Panc1 (cell line): Measurements from ENCODE around the gene KRT35. TPM values are rescaled to one million over a fixed set of nuclear protein-coding genes. Genes with fewer than 3 reads are reported as not detected.

Experiments
- ATAC-seq: fragments of 200-7000 bp; cut with Tn5 transposase; 2 replicates; pipeline ENCODE4 v1.9.1; 2020; ENCODE audit warnings: mild to moderate bottlenecking, moderate library complexity
- BruUV-seq: library from RNA; stranded (reverse); fragments of 400-500 nt; replicated peaks from 2 replicates; lab custom pipeline; 2021; lab: Mats Ljungman, UMichigan
- CTCF ChIA-PET: fragments of 300-600 bp; sonication (Branson Sonifier 250); formaldehyde crosslinking; loops from one replicate; lab custom pipeline; 2022; ENCODE audit warnings: antibody characterized with exemption; lab: Charles Lee
- POLR2A ChIA-PET: fragments of 300-600 bp; sonication (Branson Sonifier 250); formaldehyde crosslinking; loops from one replicate; lab custom pipeline; 2022; ENCODE audit warnings: antibody characterized with exemption; lab: Charles Lee
- DNase-seq: peaks from one replicate; pipeline ENCODE4 v3.0.0-alpha.2; 2010; ENCODE audit warnings: low read depth, low spot score
- H3K27ac ChIP-seq: 2 replicates; pipeline ENCODE4 v1.5.1; 2011; ENCODE audit warnings: mild to moderate bottlenecking, low read length, inconsistent platforms
- H3K27me3 ChIP-seq: fragments of 200-500 bp; sonication (Bioruptor generic); 2 replicates; pipeline ENCODE4 v1.6.0; 2014; ENCODE audit warnings: low read length, inconsistent platforms; ENCODE audit not compliant: control insufficient read depth, insufficient read depth
- H3K36me3 ChIP-seq: fragments of 200-500 bp; sonication (Bioruptor generic); 2 replicates; pipeline ENCODE4 v1.5.1; 2014; ENCODE audit warnings: inconsistent platforms, mild to moderate bottlenecking, low read length, moderate library complexity; ENCODE audit not compliant: control insufficient read depth, insufficient read depth
- H3K4me1 ChIP-seq: 2 replicates; pipeline ENCODE4 v1.5.1; 2011; ENCODE audit warnings: inconsistent platforms, mild to moderate bottlenecking, low read length, moderate library complexity; ENCODE audit not compliant: control insufficient read depth, insufficient read depth
- H3K4me3 ChIP-seq, 2 experiments: 2 replicates each; pipeline ENCODE4 v1.5.1; 2011 to 2012; ENCODE audit warnings: low read depth in 2 of 2, low read length in 2 of 2, mild to moderate bottlenecking in 2 of 2, inconsistent platforms in 1 of 2, moderate library complexity in 1 of 2
- H3K9me3 ChIP-seq: fragments of 200-500 bp; sonication (Bioruptor generic); 2 replicates; pipeline ENCODE4 v1.5.1; 2014; ENCODE audit warnings: low read depth, mild to moderate bottlenecking, inconsistent platforms, low read length, moderate library complexity; ENCODE audit not compliant: control insufficient read depth, insufficient read depth
- CTCF ChIP-seq: fragments of 450-650 bp; IDR thresholded peaks from 2 replicates; pipeline ENCODE4 v1.5.1; 2017; ENCODE audit warnings: mild to moderate bottlenecking
- POLR2AphosphoS5 ChIP-seq: IDR thresholded peaks from 2 replicates; pipeline ENCODE4 v1.6.1; 2012; ENCODE audit warnings: mild to moderate bottlenecking, low read depth, low read length, moderate library complexity
- REST ChIP-seq, 2 experiments: IDR thresholded peaks; 2 replicates each; pipeline ENCODE4 v1.6.1; 2011 to 2012; ENCODE audit warnings: low read depth in 2 of 2, control low read depth in 1 of 2, low read length in 1 of 2, mild to moderate bottlenecking in 1 of 2, moderate library complexity in 1 of 2; ENCODE audit not compliant: insufficient read depth in 1 of 2
- SIN3A ChIP-seq: IDR thresholded peaks from 2 replicates; pipeline ENCODE4 v1.6.1; 2012; ENCODE audit warnings: low read depth, mild to moderate bottlenecking, low read length, moderate library complexity, borderline replicate concordance; ENCODE audit not compliant: insufficient read depth
- TCF7L2 ChIP-seq: IDR thresholded peaks from 2 replicates; pipeline ENCODE4 v1.6.1; 2011; ENCODE audit warnings: mild to moderate bottlenecking, low read depth, low read length, inconsistent platforms
- in situ Hi-C: cut with HindIII; loops from 2 replicates; pipeline ENCODE4 v1.10.0; 2016; ENCODE audit warnings: low sequenced_read_pairs, low pct_unique_long_range_greater_than_20kb
- intact Hi-C: fragments of 100-400 bp; cut with micrococcal nuclease; formaldehyde crosslinking; loops from one replicate; pipeline ENCODE4 v1.10.0; 2022; ENCODE audit not compliant: unreplicated experiment
- total RNA-seq: library from RNA; stranded (reverse); gene quantifications from one replicate; pipeline ENCODE4 v1.2.1, GENCODE V29; 2021; ENCODE audit not compliant: unreplicated experiment

The KRT35 gene
- total RNA-seq, 1 experiment from 2014 or later = not detected

GRCh38 chr17:41511116-41511515 lies 30.2 kb upstream of the KRT35 start:
- Histone ChIP-seq H3K36me3 (no peaks in the 10 kb centered on the region), H3K9me3 (no peaks in the 10 kb centered on the region), H3K27me3 (no peaks in the 10 kb centered on the region), H3K27ac (peak overlapping the region; percentile 57; the same call in 1 of the 2 replicates), H3K4me3 (no peak overlapping the region), H3K4me1 (peaks cover 26% of the 10 kb centered on the region)
- intact Hi-C loops = no loop called here
- no peak for DNase-seq
- peak; percentile 33; the same call in 1 of the 2 replicates for ATAC-seq
- POLR2A ChIA-PET = interaction anchor here (0.5 kb wide), 1 partner anchor 865 kb away, joined by 5 read pairs; no protein-coding TSS in a partner anchor
- TF ChIP-seq CTCF = no peak
- BruUV-seq = no TSS peak
- CTCF ChIA-PET = no interaction called here
- in situ Hi-C loops = no loop called here

GRCh38 chr17:41510251-41511065 lies 29.5 kb upstream of the KRT35 start:
- intact Hi-C loops (no loop called here), in situ Hi-C loops (no loop called here)
- H3K9me3 ChIP-seq = no peaks in the 10 kb centered on the region
- peak overlapping the region; percentile 57 for H3K27ac ChIP-seq
- H3K4me1 ChIP-seq = peaks cover 26% of the 10 kb centered on the region
- H3K27me3 ChIP-seq = no peaks in the 10 kb centered on the region
- TF ChIP-seq CTCF = no peak
- TF ChIP-seq TCF7L2 = no peak
- no peak for TF ChIP-seq POLR2AphosphoS5
- no peak for TF ChIP-seq REST (IDR thresholded peaks at IDR 0.05; ENCODE audit: insufficient read depth in 1 of 2, low read depth in 2 of 2, low read length in 1 of 2)
- TF ChIP-seq SIN3A = no peak
- no peaks in the 10 kb centered on the region for H3K36me3 ChIP-seq
- ChIA-PET POLR2A (interaction anchor here (0.5 kb wide), 1 partner anchor 865 kb away, joined by 5 read pairs; no protein-coding TSS in a partner anchor), CTCF (no interaction called here)
- ATAC-seq = no peak
- DNase-seq = no peak
- no TSS peak for BruUV-seq
- H3K4me3 ChIP-seq = no peak overlapping the region
